HEK293 (cell line): ENCODE results near the gene INTS6.

Source experiments
- CTCF ChIA-PET: fragments of 350-600 bp; formaldehyde crosslinking; extraction: SDS; loops from one replicate; lab custom pipeline; 2021; ENCODE audit warnings: antibody characterized with exemption; lab: Yijun Ruan, JAX
- POLR2A ChIA-PET: fragments of 300-600 bp; formaldehyde crosslinking; extraction: SDS; loops from one replicate; lab custom pipeline; 2020; ENCODE audit warnings: antibody characterized with exemption, inconsistent platforms; lab: Yijun Ruan, JAX
- H3K27ac ChIP-seq: fragments of 200-500 bp; sonication (Bioruptor generic); 2 replicates; pipeline ENCODE4 v1.5.1; 2014; ENCODE audit warnings: low read depth, low read length, control low read depth, inconsistent platforms; ENCODE audit errors: extremely low read depth
- H3K36me3 ChIP-seq, 2 experiments: fragments of 200-500 bp in 1 of 2; sonication (Bioruptor generic) in 1 of 2; 1 replicate in 1 of 2; 2 replicates in 1 of 2; pipeline ENCODE4 v1.5.1; 2014 to 2017; ENCODE audit warnings: inconsistent platforms in 2 of 2, low read length in 2 of 2; ENCODE audit not compliant: control insufficient read depth in 2 of 2, insufficient read depth in 1 of 2
- H3K4me1 ChIP-seq: fragments of 200-500 bp; sonication (Bioruptor generic); 2 replicates; pipeline ENCODE4 v1.5.1; 2014; ENCODE audit warnings: mild to moderate bottlenecking, low read length, inconsistent platforms; ENCODE audit not compliant: control insufficient read depth, insufficient read depth
- H3K4me3 ChIP-seq: 2 replicates; pipeline ENCODE4 v1.5.1; 2011; ENCODE audit warnings: low read depth, mild to moderate bottlenecking, control low read depth, low read length, moderate library complexity
- H3K9me3 ChIP-seq: fragments of 200-500 bp; sonication (Bioruptor generic); 2 replicates; pipeline ENCODE4 v1.5.1; 2014; ENCODE audit warnings: low read depth, low read length, inconsistent platforms; ENCODE audit not compliant: control insufficient read depth, insufficient read depth
- PRDM1 ChIP-seq: fragments of 450-650 bp; formaldehyde crosslinking; IDR thresholded peaks from 2 replicates; pipeline ENCODE4; 2016; ENCODE audit warnings: missing biosample characterization, missing genetic modification characterization
- SETDB1 ChIP-seq: IDR thresholded peaks from one replicate; pipeline ENCODE4 v1.6.1; 2017; ENCODE audit warnings: mild to moderate bottlenecking, low read length, moderate library complexity, mixed read lengths; ENCODE audit not compliant: insufficient read length
- TCF7L2 ChIP-seq: IDR thresholded peaks from 2 replicates; pipeline ENCODE4 v1.6.1; 2011; ENCODE audit warnings: low read depth, mild to moderate bottlenecking, inconsistent platforms, low read length, moderate library complexity, borderline replicate concordance
- YY1 ChIP-seq: fragments of 450-650 bp; formaldehyde crosslinking; IDR thresholded peaks from 2 replicates; pipeline ENCODE4 v1.5.1; 2018; ENCODE audit warnings: missing biosample characterization, missing genetic modification characterization
- ZNF10 ChIP-seq: fragments of 450-650 bp; formaldehyde crosslinking; IDR thresholded peaks from 2 replicates; pipeline ENCODE4 v1.5.1; 2017; ENCODE audit warnings: missing biosample characterization, missing genetic modification characterization
- ZNF169 ChIP-seq: fragments of 450-650 bp; formaldehyde crosslinking; IDR thresholded peaks from 2 replicates; pipeline ENCODE4 v1.5.1; 2016; ENCODE audit warnings: missing biosample characterization, missing genetic modification characterization
- ZNF19 ChIP-seq: fragments of 450-650 bp; formaldehyde crosslinking; IDR thresholded peaks from 2 replicates; pipeline ENCODE4; 2016; ENCODE audit warnings: missing biosample characterization, missing genetic modification characterization, low read depth
- ZNF23 ChIP-seq: fragments of 450-650 bp; formaldehyde crosslinking; IDR thresholded peaks from 2 replicates; pipeline ENCODE4 v1.5.1; 2016; ENCODE audit warnings: missing biosample characterization, missing genetic modification characterization, borderline replicate concordance
- ZNF292 ChIP-seq: fragments of 450-650 bp; formaldehyde crosslinking; IDR thresholded peaks from 2 replicates; pipeline ENCODE4 v1.5.1; 2016; ENCODE audit warnings: low read depth, missing biosample characterization, missing genetic modification characterization, borderline replicate concordance
- ZNF529 ChIP-seq: fragments of 450-650 bp; formaldehyde crosslinking; IDR thresholded peaks from 2 replicates; pipeline ENCODE4 v1.5.1; 2017; ENCODE audit warnings: missing genetic modification characterization, missing biosample characterization; ENCODE audit not compliant: insufficient replicate concordance
- TF ChIP-seq, protein P1 (sequence below): fragments of 450-650 bp; IDR thresholded peaks from 2 replicates; pipeline ENCODE4 v1.5.1; 2018; ENCODE audit warnings: missing biosample characterization, missing genetic modification characterization
- TF ChIP-seq, protein P2 (sequence below): fragments of 450-650 bp; formaldehyde crosslinking; IDR thresholded peaks from 2 replicates; pipeline ENCODE4 v1.5.1; 2016; ENCODE audit warnings: missing biosample characterization, missing genetic modification characterization
- TF ChIP-seq, protein P3 (sequence below): fragments of 450-650 bp; formaldehyde crosslinking; IDR thresholded peaks from 2 replicates; pipeline ENCODE4 v1.5.1; 2016; ENCODE audit warnings: missing biosample characterization, missing genetic modification characterization

Gene INTS6

DNA sequence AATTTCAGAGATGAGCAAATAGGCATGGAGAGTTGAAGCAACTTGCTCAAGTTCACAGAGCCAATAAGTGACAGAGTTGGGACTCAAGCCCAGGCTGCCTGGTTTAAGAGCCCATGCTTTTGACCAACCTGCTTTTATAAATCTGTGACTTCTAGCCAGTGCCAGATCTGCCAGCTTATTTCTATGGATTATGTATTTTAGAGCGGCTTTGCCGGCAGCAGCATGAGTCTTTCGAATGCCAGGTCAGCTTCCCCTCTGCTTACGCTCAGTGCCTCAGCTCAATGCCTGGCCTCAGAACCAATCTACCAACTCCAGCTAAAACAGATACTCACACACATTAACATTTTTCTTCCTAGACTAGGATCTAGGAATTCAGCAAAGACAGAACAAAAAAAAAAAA is 111.0 kb downstream of the INTS6 start:
- TF ChIP-seq, protein P1, sequence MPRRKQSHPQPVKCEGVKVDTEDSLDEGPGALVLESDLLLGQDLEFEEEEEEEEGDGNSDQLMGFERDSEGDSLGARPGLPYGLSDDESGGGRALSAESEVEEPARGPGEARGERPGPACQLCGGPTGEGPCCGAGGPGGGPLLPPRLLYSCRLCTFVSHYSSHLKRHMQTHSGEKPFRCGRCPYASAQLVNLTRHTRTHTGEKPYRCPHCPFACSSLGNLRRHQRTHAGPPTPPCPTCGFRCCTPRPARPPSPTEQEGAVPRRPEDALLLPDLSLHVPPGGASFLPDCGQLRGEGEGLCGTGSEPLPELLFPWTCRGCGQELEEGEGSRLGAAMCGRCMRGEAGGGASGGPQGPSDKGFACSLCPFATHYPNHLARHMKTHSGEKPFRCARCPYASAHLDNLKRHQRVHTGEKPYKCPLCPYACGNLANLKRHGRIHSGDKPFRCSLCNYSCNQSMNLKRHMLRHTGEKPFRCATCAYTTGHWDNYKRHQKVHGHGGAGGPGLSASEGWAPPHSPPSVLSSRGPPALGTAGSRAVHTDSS (tag by site-specific recombination): no peak
- ChIA-PET CTCF (interaction anchor here (0.6 kb wide), 1 partner anchor 289 kb away, joined by 3 read pairs; no protein-coding TSS in a partner anchor), POLR2A (no interaction called here)
- Histone ChIP-seq H3K4me1 (no peaks in the 10 kb centered on the region), H3K27ac (no peak overlapping the region), H3K36me3 (no peaks in the 10 kb centered on the region), H3K4me3 (no peak overlapping the region), H3K9me3 (no peaks in the 10 kb centered on the region)

DNA sequence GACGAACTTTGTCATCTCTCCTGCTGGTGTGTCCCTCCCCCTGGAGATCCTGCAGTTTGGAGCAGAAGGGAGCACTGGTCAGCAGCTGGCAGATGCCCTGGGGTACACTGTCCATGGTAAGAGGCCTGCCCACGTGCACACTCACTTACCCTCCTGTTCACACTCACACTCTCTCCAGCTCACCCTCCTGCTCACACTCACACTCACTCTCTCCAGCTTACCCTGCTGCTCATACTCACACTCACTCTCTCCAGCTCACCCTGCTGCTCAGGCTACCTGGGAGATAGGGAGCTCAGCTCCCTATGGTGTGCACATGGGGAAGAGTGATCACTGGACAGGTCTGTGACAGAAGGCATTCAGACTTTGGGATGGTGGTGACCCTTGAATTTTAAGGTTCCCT is 111.6 kb downstream of the INTS6 start:
- Histone ChIP-seq H3K9me3 (no peaks in the 10 kb centered on the region), H3K4me3 (no peak overlapping the region), H3K4me1 (no peaks in the 10 kb centered on the region), H3K27ac (no peak overlapping the region), H3K36me3 (no peaks in the 10 kb centered on the region)
- ChIA-PET POLR2A (no interaction called here), CTCF (no interaction called here)
- TF ChIP-seq, protein P2, sequence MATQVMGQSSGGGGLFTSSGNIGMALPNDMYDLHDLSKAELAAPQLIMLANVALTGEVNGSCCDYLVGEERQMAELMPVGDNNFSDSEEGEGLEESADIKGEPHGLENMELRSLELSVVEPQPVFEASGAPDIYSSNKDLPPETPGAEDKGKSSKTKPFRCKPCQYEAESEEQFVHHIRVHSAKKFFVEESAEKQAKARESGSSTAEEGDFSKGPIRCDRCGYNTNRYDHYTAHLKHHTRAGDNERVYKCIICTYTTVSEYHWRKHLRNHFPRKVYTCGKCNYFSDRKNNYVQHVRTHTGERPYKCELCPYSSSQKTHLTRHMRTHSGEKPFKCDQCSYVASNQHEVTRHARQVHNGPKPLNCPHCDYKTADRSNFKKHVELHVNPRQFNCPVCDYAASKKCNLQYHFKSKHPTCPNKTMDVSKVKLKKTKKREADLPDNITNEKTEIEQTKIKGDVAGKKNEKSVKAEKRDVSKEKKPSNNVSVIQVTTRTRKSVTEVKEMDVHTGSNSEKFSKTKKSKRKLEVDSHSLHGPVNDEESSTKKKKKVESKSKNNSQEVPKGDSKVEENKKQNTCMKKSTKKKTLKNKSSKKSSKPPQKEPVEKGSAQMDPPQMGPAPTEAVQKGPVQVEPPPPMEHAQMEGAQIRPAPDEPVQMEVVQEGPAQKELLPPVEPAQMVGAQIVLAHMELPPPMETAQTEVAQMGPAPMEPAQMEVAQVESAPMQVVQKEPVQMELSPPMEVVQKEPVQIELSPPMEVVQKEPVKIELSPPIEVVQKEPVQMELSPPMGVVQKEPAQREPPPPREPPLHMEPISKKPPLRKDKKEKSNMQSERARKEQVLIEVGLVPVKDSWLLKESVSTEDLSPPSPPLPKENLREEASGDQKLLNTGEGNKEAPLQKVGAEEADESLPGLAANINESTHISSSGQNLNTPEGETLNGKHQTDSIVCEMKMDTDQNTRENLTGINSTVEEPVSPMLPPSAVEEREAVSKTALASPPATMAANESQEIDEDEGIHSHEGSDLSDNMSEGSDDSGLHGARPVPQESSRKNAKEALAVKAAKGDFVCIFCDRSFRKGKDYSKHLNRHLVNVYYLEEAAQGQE (tag by site-specific recombination): peak; percentile 40
- TF ChIP-seq PRDM1 (tag by site-specific recombination) (0 out of 2 replicates have a peak, but pooled peaks have one; percentile 51), ZNF529 (tag by site-specific recombination) (no peak), ZNF19 (tag by site-specific recombination) (no peak), ZNF10 (no peak), YY1 (tag by site-specific recombination) (no peak), TCF7L2 (no peak), ZNF292 (no peak), ZNF169 (tag by site-specific recombination) (no peak)
- TF ChIP-seq, protein P3, sequence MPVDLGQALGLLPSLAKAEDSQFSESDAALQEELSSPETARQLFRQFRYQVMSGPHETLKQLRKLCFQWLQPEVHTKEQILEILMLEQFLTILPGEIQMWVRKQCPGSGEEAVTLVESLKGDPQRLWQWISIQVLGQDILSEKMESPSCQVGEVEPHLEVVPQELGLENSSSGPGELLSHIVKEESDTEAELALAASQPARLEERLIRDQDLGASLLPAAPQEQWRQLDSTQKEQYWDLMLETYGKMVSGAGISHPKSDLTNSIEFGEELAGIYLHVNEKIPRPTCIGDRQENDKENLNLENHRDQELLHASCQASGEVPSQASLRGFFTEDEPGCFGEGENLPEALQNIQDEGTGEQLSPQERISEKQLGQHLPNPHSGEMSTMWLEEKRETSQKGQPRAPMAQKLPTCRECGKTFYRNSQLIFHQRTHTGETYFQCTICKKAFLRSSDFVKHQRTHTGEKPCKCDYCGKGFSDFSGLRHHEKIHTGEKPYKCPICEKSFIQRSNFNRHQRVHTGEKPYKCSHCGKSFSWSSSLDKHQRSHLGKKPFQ: no peak

DNA sequence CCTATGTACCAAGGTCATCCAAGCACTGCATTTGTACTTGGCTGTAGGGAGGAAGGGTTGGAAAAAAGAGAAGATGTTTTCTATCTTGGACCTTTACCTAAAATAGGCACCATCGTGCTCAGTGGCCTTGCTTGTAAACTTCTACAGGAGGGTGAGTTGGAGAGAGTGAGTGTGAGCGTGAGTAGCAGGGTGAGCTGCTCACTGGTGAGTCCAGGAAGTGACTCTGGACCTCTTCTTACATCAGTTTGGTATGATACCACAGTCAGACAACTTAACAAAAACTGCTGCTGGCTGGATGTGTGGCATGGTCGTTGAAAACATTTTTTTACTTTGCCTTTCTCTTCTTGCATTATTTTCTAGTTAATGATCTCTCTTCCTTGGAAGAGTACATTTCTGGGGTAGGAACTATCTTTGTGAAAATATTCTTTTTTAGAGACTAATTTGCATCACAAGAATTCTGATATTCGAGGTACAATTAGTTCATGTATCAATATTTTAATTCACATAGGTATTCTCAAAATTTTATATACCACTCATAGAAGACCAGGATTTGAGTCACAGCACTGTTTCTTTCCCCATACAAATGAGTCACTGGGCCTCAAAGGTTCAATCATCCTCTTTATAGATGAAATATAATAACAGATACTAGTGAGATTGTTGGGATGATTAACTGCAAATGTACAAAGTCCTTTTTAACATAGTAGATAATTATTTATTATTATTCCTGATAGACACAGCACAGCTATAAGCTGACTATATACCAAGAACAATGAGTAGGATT is 112.7 kb downstream of the INTS6 start:
- H3K4me1 ChIP-seq: no peaks in the 10 kb centered on the region
- TF ChIP-seq ZNF23 (tag by site-specific recombination) (no peak), SETDB1 (no peak)
- TF ChIP-seq, all 188 proteins: peak for 0
- Histone ChIP-seq H3K27ac (no peak overlapping the region), H3K36me3 (no peaks in the 10 kb centered on the region), H3K9me3 (no peaks in the 10 kb centered on the region), H3K4me3 (no peak overlapping the region)
- ChIA-PET CTCF (no interaction called here), POLR2A (no interaction called here)
